GM11168 (cell line): ENCODE data around the gene CLCN6.

ENCODE experiments used
- in situ Hi-C: fragments of 300-500 bp; cut with MboI; formaldehyde crosslinking; loops from one replicate; pipeline ENCODE4 v1.12.0; 2022; ENCODE audit warnings: low sequenced_read_pairs; ENCODE audit not compliant: unreplicated experiment

Gene CLCN6

GRCh38 chr1:11891433-11892186 lies 85.6 kb downstream of the CLCN6 start:
- in situ Hi-C loops: no loop called here
